Left ventricle myocardium superior (tissue), 1 donor: ENCODE data around the gene COA8. TPM values are rescaled to one million over a fixed set of nuclear protein-coding genes. Genes with fewer than 3 reads are reported as not detected.

ENCODE experiments used
- ATAC-seq: fragments of 200-7000 bp; cut with Tn5 transposase; one replicate; pipeline ENCODE4 v1.9.1; 2020; ENCODE audit warnings: mild to moderate bottlenecking, moderate library complexity
- DNase-seq: peaks from one replicate; pipeline ENCODE4 v3.0.0-alpha.2; 2020
- intact Hi-C: fragments of 100-400 bp; cut with micrococcal nuclease; formaldehyde crosslinking; loops from one replicate; pipeline ENCODE4 v1.11.0; 2022
- total RNA-seq: library from RNA; stranded (reverse); fragmentation: NEBNext Ultra II Directional; extraction: Animal tissue kit (Norgen Biotek cat#: 25700); gene quantifications from one replicate; pipeline ENCODE4 v1.2.1, GENCODE V29; 2021
- donor health status: DM: no; HTN: yes; CAD: no; lungs with severe emphysema.

COA8 gene
- total RNA-seq, 1 donor from 2014 or later, result 56.2 TPM

DNA sequence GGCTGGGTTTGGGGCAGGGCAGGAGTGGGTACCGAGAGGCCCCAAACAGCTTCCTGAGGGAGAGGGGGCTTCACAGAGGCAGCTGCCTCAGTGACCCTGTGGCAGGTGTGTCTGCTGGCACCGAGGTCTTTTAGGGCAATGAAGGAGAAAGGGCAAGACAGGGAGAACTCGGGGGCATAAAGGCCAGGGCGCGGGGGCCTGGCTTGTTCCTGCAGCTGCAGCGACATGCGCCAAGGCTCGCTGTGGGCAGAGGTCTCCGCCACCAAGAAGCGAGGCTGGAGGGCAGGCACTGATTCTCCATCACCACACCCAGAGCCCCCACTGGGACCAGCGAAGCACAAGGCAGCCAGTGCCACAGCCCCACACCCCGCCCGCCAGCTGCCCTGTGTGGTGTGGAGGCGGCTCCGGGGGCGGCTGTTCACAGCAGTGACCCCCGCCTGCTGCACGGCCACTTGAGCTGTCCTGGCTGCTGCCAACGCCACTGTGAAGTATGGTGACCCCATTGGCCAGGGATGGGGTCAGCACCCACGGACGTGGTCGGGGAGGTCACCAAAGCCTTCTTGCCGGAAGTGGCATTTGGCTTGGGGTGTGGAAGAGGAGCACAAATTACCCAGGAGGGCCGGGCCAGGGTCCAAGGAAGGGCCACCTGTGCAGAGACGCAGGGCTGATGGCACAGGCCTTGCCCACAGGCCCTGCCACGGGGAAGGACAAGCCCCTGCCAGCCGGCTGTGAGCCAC lies 16.7 kb upstream of the COA8 start:
- no peak for ATAC-seq
- intact Hi-C loops, result no loop called here
- DNase-seq, result peak; percentile 40

DNA sequence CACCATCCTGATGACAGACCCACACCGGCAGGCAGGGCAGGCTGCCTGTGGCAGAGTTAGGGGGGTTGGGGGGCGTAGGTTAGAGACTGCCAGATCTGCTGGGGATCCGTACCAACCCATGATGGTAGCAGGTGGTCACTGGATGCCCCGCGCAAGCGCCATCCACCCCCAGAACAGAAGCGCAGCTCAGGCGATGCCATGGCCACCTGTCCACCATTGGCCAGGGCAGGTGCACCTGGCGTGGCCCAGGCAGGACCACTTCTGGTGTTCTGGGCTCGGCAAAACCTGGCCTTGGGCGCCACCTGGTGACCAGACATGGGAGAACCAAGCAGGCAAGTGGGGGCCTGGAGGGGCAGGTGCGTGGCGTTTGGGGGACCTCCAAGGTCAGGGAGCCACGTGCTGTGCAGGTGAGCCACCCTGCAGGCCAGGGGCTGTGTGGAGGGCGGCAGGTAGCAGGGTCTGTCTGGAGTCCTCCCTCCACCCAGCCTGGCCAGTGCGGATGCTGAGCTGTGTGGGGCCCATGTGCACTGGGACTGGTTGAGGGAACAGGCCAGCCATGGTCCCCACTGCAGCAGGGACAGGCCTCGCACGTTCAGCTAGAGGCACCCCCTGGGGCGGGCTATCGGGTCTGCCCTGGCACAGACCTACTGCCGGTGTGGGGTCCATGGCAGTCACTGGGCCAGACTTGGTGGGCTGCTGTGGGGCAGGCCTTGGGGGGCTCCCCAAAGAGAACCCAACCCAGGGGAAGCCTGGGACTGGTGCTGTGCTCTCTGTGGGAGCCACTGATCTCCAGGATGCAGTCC lies 15.9 kb upstream of the COA8 start:
- ATAC-seq, result peak; percentile 8
- intact Hi-C loops, result no loop called here
- DNase-seq, result peak; percentile 85

DNA sequence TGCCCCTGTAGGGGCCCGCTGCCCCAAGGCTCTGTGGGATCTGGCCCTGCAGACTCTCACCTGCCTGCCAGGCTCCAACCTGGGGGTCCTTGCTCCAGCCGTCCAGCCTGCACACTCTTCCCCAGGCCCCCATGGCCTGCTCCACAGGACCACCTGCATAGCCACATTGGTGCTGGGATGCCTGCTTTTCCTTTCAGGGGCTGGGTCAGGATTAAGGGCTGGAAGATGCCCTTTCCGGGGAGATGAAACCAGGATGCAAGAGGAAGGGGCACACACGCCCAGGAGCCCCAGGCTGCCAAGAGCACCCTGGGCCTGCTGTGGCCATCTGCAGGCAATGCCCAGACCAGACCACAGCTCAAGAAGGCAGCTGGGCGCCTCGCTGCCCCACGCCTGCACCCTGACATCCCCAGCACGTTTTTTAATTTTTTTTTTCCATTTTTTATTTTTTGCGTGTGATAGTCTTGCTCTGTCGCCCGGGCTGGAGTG lies 15.3 kb upstream of the COA8 start:
- no peak for DNase-seq
- no peak for ATAC-seq
- intact Hi-C loops, result no loop called here

DNA sequence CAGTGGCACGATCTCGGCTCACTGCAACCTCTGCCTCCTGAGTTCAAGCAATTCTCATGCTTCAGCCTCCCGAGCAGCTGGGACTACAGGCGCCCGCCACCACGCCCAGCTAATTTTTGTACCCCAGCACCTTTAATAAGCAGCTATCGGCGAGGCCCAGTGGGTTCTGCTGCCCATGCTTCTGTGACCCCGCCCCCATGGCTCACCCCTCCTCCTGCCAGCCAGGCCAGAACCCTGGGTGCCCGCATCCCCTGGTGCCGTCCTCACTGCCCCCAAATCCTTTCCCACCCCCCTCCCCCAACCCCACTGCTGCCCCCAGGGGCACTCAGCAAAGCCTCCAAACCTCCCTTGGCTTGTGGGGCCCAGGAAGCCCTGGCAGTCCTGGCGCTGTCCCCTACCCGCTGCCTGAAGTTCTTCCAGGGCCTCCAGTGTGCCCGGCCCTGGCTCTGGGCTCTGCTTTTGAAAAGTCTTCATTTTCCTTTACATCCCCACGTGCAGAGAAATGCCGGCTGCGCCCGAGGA lies 14.8 kb upstream of the COA8 start:
- ATAC-seq, result no peak

DNA sequence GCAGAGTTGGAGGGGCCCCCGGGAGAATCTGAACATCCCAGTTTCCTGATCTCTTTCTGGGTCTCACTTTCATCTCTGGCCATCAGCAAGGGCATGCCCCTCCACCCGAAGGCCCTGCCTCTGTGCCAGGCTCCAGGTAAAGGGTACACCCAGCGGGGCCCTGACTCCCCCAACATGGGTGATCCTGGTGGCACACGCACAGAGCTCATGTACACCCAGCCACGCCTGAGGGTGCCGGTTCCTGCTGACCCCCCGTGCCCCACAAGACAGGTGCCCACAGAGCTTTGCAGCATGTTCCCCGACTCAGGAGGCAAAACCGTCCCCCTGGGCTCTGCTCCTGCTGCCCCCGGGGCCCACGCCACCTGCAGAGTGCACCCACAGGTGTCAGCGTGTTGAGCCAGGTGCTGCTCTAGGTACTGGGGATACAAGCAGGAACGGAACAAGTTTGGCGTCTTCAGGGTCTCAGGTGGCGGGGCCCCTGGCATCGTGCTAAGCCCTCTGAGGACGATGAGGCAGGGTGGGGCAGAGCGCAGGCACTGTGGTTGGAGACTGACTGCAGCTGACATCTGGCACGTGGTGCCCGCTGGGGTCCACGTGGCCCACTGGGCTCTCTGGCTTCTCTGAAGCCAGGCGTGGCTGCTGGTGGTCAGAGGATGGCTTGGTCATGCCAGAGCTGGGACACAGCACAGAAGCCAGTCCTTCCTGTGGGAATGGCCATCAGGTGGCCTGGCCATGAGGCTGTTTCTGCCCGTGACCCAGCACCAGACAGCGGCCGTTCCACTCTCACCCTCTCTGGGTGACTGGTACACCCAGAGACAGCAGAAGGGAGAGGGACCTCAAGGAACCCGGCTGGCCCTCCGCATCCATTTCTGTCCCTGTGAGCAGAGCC lies 14.1 kb upstream of the COA8 start:
- intact Hi-C loops, result no loop called here
- ATAC-seq (no peak), DNase-seq (no peak)

More for the DNA sequence above, 14.8 kb upstream of the COA8 start:
- intact Hi-C loops, result no loop called here
- peak; percentile 26 for DNase-seq

DNA sequence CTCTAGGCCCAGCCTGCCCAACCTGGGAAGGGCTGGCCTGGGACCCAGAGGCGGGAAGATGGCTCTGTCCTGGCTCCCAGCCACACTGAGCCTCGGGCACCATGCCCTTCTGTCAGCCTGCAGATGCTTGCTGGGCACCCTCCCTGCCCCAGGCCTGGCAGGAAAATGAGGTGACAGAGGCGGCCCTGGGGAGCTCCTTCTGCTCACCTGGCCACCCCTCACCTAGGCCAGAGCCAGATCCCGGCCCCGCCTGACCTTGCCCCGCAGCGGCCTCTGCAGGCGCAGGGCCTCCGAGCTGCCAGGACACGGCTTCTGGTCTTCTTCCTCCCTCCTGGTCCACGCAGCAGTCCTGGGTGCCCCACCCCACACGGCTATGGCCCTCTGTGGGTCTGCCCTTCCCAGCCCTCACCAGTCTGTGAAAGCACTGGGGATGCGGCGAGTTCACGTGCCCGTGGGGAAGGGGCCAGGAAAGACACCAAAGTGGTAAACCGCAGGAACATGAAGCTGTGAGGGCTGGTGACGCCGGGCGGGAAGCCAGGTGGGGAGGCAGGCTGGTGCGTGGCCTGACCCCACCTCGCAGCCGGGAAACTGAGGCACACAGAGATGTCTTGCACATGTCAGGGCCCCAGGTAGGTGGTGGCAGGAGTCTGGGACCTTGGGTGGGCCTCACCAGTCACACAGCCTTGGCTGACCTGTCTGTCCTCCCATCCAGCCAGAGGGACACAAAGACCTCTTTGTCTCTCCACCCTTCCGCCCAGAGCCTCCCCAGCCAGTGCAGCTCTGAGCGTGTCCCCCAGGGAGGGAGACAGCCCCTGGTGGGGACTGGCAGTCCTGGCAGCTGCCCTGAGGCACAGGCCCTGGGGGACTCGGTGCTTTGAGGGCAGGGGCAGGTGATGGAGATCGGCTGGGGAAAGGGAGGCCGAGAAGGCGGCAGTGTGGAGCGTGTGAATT lies 13.1 kb upstream of the COA8 start:
- intact Hi-C loops, result no loop called here
- ATAC-seq (peak; percentile 33), DNase-seq (peak; percentile 81)

DNA sequence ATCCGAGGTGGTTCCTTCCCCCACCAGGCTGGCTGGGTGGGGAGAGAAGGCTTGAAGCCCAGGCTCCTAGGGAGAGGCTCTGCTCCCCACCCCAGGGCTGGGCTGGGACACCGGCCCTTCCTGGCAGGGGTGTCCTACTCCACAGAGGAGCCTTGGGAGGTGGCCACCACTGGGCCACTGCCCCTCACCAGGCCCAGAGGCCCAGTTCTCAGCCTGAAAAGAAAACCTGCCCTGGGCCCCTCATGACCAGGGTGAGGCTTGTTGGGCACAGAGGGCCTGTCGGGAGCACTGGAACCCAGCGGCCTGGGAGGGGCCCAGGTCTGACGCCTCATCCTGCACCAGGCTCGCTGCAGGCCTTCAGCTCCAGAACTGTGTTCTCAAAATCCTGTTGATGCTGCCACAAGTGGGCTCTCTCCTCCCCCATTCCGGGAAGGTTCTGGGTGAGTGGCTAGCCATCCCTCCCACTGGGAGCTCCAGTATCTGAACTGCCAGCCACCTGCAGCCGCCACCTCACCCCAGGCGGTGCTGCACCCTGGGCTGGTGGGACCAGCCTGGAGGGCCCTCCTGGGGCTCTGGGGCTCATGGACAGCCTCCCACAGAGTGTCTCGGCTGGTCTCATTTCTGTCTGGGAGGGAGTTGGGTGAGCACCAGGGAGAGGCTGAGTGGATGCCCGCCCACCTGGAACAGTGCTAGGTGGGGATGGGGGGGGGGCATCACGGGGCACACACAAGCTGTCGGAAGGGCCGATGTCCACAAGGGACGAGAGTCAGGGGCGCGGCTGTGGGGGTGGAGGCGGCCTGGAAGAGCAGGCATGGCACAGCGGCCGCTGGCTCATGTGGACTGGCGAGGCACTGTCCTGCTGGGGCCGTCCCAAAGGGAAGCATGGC lies 12.1 kb upstream of the COA8 start:
- ATAC-seq (peak; percentile 14), DNase-seq (peak; percentile 66)
- intact Hi-C loops, result no loop called here

DNA sequence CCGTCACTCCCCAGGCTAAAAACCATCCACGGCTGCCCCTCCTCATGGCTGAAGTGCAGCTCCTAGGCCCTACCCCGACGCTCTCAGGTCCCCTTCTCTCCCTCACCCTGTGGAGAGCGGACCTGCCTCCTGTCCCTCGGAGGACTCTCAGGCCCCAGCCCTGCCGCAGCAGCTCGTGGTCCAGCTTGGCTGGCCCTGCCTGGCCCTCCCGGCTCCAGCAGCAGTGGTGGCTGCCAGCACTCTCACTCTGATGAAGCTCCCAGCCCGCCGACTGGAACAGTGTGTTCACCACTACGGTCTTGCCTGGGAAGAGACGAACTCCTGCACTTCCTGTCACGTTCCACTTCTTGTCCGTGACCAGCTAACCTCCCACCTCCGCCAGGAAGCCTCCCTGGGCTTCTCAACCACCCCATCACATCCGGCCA lies 11.4 kb upstream of the COA8 start:
- intact Hi-C loops, result no loop called here

DNA sequence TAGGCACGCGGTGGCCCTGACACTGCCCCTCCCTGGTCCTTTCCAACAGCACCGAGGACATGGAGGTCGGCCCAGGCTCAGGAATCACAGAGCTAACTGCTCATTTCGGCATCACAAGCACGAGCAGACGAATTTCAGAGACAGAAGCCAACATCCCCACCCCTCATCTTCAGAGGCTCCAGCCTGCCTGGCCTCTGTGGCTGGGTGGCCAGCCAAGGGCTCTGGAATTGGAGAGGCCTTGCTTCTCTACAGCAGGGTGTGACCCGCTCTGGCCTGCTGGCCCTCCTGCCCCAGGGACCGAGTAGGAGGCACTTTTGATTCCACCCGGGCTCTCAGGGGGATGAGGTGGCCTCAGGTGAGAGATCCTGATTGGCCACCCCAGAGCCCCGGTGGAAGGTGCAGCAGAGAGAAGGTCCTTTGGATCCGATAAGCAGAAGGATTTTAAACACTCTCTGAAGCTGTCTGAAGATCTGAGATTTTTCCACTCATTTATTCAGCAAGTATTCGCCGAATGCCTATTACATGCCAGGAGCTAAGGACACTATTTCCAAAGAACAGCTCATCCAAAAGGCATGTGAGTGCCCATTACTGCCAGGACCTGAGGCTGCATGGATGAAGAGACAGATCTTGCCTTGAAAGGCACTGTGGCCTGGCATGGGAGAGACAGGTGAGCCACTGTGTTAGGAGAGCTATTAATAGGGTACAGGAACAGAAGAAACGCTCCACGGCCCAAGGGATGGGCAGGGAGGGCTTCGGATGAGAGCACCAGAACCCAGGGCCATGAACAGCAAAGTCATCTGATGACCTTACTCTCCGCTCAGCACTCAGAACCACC lies 10.5 kb upstream of the COA8 start:
- peak; percentile 80 for DNase-seq
- intact Hi-C loops, result no loop called here
- peak; percentile 57 for ATAC-seq

More for the DNA sequence above, 11.4 kb upstream of the COA8 start:
- ATAC-seq (peak; percentile 70), DNase-seq (peak; percentile 88)

DNA sequence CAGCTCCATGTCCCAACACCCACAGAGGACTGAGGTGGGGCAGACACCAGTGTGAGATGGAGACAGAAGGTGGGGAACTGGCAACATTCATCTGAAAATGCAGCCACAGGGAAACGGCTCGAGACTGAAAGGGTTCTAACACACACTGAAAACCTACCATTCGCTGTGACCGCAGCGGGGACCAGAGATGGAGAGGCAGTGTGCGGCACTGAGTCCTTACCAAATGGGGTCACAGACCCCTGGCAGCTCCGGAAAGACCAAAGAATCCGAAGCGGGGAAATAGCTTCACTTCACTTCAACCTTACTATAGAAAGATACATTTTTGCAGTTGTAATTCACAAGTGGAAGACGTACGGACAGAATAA lies 9.9 kb upstream of the COA8 start:
- DNase-seq (no peak), ATAC-seq (no peak)
- intact Hi-C loops, result no loop called here

DNA sequence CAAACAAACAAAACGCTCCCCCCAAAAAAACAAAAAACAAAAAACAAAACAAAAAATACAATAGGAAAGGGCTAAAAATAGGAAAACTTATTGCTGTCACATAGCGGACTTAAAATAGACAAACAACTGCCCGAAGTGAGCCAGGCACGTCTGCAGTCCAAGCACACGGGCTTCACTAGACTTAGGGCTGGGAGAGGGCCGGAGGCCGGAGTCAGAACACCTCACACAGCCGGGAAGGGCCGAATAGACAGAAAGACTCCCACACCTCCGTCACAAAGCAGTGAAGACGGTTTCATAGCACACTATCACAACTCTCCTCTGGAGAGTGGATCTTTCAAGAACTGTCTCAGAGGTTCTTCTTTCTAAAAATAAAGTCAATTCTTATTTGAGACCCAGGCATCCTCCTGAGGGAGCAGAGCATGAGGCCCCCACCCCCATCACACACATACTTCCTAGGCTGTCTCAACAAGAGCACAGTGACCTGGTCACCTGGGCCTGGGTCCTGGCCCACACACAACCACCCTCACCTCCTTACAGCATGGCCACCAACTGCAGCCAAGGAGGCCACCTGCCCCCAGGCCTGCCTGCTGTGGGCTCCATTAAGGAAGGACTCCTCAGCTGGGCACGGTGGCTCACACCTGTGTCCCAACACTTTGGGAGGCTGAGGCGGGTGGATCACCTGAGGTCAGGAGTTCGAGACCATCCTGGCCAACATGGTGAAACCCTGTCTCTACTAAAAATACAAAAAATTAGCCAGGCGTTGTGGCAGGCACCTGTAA lies 7.0 kb upstream of the COA8 start:
- peak; percentile 60 for DNase-seq

DNA sequence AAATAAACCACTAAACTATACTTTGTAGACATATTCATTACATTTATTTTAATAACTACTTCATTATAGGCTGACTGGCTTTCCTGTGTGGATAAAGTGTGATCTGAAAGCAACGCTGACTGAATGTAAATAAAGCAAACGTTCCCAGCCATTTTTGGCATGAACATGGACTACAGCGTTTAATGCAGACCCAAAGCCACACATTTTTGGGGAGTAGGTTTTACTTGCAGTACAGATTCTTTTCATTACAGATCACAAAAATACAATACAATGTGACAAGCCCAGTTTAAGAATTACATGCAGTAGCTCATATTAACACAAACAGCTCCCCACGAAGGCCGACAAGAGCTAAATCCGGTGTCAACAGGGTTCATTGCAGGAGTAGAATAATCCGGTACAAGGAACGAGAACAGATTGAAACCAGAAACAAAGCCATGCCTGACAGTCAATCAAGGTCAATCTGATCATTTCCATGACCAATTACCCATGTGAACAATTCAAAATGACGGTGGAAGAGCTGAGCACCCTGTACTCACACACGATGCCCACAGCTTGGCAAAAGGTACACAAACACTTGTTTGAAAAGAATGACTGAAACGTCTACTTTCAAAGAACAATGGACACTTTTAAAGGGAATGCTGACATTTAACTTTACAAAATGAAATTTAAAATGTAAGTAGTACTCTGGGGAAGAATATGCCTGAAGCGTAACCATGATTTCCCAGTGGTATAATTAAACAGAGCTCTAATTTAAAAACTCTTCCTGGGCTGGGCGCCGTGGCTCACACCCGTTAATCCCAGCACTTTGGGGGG lies 5.6 kb upstream of the COA8 start:
- no peak for DNase-seq
- intact Hi-C loops, result no loop called here
- no peak for ATAC-seq

More for the DNA sequence above, 7.0 kb upstream of the COA8 start:
- intact Hi-C loops, result no loop called here
- peak; percentile 7 for ATAC-seq

DNA sequence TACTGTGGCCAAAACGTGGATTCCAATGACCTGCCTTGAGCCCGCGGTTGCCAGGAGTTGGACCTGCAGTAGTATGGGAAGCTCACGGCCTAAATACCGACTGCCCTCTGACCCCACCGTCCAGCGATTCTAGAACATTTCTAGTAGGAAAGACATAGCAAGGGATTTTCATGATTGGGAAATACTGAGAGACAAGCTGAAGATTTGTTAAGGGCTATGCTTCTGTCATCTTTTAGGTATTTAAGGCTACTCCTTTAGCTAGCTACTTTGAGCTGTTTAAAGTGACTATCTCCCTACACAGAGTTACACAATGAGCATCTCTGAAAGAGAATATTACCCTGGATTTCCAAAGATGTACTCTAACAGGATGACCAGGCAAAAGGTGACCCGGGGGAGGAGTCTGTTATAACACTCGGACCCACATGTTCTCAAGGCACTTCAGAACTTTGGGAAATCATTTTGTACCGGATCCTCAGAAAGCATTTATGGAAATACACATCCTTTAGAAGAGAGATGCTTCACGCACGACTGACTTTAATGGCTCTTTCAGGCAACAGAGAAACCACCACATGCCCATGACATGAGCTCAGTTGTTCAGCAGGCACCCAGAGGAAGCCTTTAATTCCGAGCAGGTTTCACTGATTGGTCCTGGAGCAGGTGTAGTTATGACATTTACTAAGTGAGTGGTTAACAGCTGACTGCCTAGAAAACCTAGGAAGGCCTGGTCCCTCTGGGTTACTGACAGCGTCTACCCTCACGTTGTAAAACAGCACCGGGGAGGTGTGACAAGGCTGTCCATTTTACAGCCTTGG lies 4.5 kb upstream of the COA8 start:
- intact Hi-C loops, result no loop called here
- no peak for DNase-seq
- no peak for ATAC-seq

DNA sequence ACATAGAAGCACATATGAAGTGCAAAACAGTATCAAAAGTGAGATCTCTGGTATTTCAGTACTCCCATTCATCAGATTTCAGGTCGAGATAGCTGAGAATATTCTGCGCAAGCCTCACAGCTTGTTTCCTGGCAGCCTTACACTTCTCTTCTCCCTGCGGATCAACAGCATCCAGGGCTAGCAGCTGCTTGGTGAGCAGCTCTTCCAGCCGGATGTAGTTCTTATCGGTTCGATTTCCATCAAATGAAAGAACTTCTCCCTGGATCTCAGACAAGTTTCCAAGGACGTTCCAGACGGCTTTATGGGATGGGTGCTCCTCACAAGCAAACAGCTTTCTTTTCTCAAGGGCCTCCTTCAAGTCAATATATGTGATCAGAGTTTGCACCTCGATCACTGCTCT lies 3.0 kb upstream of the COA8 start:
- DNase-seq, result no peak
- ATAC-seq, result no peak
- intact Hi-C loops, result no loop called here
